Measurements from ENCODE around the gene SLF1.

SLF1 gene

DNA sequence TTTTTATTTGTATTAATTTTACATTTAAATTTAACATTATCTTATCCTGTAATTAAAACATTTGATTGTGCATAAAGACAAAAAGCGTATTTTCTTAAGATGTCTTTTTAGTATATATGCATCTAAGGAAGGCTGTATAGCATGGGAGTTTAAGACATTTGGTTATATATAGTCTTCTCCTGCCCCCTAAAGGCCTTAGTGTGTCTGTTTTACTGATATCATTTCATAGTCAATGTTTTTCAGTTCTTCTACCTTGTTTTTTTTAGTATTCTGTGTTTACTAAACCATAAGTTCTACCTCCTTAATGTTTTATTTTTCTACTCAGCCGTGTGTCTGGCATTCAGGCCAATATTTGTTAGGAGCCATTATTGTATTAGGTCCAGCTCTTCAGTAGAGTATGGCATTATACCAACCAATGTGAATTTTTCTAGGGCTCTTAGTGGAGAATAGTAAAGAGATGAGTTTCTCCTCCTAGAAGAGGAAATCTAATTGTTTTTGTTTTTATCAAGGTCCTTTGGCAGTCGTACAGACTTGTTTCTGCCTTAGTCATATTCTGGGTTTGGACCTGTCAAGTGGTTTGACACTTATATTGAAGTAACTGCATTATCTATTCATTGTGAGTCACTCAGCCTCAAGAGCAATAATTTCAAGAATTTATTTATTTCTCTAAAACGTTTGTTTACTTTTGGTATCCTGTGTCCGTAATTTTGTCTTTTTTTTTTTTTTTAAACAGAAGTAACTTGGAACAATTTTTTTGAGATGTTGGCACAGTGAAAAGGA lies 74.8 kb downstream of the SLF1 start:
- TF ChIP-seq, protein P1, sequence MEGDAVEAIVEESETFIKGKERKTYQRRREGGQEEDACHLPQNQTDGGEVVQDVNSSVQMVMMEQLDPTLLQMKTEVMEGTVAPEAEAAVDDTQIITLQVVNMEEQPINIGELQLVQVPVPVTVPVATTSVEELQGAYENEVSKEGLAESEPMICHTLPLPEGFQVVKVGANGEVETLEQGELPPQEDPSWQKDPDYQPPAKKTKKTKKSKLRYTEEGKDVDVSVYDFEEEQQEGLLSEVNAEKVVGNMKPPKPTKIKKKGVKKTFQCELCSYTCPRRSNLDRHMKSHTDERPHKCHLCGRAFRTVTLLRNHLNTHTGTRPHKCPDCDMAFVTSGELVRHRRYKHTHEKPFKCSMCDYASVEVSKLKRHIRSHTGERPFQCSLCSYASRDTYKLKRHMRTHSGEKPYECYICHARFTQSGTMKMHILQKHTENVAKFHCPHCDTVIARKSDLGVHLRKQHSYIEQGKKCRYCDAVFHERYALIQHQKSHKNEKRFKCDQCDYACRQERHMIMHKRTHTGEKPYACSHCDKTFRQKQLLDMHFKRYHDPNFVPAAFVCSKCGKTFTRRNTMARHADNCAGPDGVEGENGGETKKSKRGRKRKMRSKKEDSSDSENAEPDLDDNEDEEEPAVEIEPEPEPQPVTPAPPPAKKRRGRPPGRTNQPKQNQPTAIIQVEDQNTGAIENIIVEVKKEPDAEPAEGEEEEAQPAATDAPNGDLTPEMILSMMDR (IDR thresholded peaks at IDR 0.05; ENCODE audit: low read depth, low read length): peak; percentile 49; the same call in 1 of the 2 replicates
- no peak for DNase-seq
- no peak overlapping the region for H3K4me3 ChIP-seq (ENCODE audit: low read depth, low read length)
- peaks cover 10% of the 10 kb centered on the region for H3K4me1 ChIP-seq
- no peaks in the 10 kb centered on the region for H3K27me3 ChIP-seq
- H3K36me3 ChIP-seq: 0 out of 2 replicates have a peak, but pooled peaks cover 3% of the 10 kb centered on the region
- H3K9me3 ChIP-seq: no peaks in the 10 kb centered on the region

DNA sequence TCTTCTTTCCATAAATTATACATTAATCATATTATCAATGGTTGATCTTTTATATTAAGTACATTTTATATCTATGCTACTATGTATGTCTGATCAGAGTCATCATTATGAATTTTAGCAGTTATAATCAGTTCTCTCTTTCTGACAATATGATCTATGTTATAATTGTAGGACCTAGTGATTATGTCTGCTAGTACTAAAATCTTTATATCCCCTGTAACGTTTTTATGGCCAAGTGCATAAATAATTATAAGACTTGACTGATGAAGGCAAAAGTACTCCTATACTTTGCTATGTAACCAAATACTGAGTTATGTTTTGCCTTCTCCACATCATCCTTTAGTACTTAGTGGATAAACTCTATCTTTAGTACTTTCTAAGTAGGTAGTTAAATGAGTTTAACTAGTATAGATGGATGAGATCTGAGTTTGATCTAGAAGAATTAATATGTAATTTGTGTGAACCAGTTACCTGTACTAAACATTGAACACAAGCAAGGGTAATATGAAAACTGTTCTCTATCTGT lies 75.4 kb downstream of the SLF1 start:
- Histone ChIP-seq H3K9me3 (no peaks in the 10 kb centered on the region), H3K27me3 (no peaks in the 10 kb centered on the region), H3K36me3 (0 out of 2 replicates have a peak, but pooled peaks cover 3% of the 10 kb centered on the region), H3K4me1 (peaks cover 12% of the 10 kb centered on the region), H3K4me3 (ENCODE audit: low read depth, low read length) (no peak overlapping the region)
- DNase-seq: no peak
- TF ChIP-seq, protein P1 (IDR thresholded peaks at IDR 0.05; ENCODE audit: low read depth, low read length): no peak

DNA sequence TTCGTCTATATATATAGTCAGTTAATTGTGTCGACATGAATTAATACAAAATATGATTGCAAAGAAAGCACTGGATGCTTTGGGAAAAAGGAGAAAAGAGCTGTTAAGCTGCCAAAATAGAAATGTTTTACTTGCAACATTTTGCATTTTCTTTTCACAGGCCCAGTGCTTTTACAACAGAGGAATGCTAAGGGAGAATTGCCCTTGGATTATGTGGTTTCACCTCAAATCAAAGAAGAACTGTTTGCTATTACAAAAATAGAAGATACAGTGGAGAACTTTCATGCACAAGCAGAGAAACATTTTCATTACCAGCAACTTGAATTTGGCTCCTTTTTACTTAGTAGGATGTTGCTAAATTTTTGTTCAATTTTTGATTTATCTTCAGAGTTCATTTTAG lies 76.2 kb downstream of the SLF1 start:
- TF ChIP-seq, protein P1 (IDR thresholded peaks at IDR 0.05; ENCODE audit: low read depth, low read length): no peak

DNA sequence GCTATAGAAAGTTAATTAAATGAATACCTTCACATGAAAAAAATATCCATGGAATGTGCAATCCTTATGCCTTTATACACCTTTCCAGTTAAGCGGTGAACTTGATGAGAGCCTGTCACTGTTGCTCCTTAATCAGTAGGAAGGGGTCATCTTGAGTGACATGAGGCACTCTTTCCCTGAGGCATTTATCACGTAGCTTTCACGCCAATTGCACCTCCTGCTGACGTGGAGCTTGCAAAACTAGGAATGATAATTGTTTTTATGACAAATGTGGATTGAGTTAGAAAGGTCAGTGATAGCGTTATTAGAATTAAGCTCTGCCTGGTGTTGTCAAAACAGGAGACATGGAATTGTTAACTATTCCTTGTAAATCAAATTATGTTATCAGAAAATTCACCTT lies 79.7 kb downstream of the SLF1 start:
- Histone ChIP-seq H3K4me3 (ENCODE audit: low read depth, low read length) (no peak overlapping the region), H3K4me1 (peaks cover 3% of the 10 kb centered on the region; the same call in 1 of the 2 replicates), H3K27me3 (no peaks in the 10 kb centered on the region), H3K36me3 (no peaks in the 10 kb centered on the region; the same call in 1 of the 2 replicates), H3K9me3 (no peaks in the 10 kb centered on the region)
- DNase-seq: no peak
- TF ChIP-seq, protein P1 (IDR thresholded peaks at IDR 0.05; ENCODE audit: low read depth, low read length): no peak

More for the DNA sequence above, 76.2 kb downstream of the SLF1 start:
- Histone ChIP-seq H3K36me3 (0 out of 2 replicates have a peak, but pooled peaks cover 3% of the 10 kb centered on the region), H3K27me3 (no peaks in the 10 kb centered on the region), H3K4me3 (ENCODE audit: low read depth, low read length) (no peak overlapping the region), H3K9me3 (no peaks in the 10 kb centered on the region), H3K4me1 (peaks cover 12% of the 10 kb centered on the region)
- no peak for DNase-seq

DNA sequence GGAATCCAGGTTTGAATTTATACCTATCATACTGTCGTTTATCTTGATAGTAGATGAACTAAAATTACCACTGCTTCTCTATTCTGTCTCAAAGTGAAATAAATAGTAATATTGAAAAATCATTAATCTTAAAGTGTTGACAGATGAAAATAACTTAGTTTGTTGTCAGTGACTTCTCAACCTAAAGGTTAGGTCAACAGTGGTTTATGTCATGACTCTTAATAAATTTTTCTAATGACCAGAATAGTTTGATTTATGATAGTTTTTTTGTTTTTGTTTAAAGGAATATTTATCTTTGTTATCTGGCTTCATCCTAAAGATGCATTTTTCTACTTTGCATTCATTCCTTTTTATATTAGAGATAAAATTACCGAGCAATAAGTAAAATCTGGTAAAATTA lies 81.1 kb downstream of the SLF1 start:
- TF ChIP-seq, protein P1 (IDR thresholded peaks at IDR 0.05; ENCODE audit: low read depth, low read length): no peak
- H3K36me3 ChIP-seq: no peaks in the 10 kb centered on the region; the same call in 1 of the 2 replicates
- peaks cover 3% of the 10 kb centered on the region; the same call in 1 of the 2 replicates for H3K4me1 ChIP-seq
- H3K4me3 ChIP-seq (ENCODE audit: low read depth, low read length): no peak overlapping the region
- H3K9me3 ChIP-seq: no peaks in the 10 kb centered on the region
- no peak for DNase-seq
- H3K27me3 ChIP-seq: no peaks in the 10 kb centered on the region

DNA sequence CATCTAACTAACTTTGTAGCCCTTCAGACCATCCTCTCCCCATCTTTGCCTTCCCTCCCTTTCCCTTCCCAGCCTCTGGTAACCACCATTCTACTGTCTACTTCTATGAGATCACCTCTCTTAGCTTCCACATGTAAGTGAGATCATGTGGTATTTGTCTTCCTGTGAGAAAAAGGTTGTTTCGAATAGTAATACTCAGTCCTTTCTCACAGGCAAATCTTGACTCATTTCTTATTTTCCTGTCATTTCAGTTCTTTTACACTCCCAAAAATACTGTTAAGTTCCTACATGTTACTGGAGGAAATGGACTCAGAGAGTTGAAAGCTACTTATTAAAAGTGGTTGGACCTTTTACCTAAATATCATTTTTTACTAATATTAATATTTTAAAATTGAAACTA lies 82.1 kb downstream of the SLF1 start:
- TF ChIP-seq, protein P1 (IDR thresholded peaks at IDR 0.05; ENCODE audit: low read depth, low read length): no peak
- no peak for DNase-seq
- no peaks in the 10 kb centered on the region for H3K27me3 ChIP-seq

More for the DNA sequence above, 82.1 kb downstream of the SLF1 start:
- Histone ChIP-seq H3K36me3 (no peaks in the 10 kb centered on the region; the same call in 1 of the 2 replicates), H3K4me1 (peaks cover 3% of the 10 kb centered on the region; the same call in 1 of the 2 replicates), H3K4me3 (ENCODE audit: low read depth, low read length) (no peak overlapping the region), H3K9me3 (no peaks in the 10 kb centered on the region)
